ENCODE measurements around the gene FGF7.
"Not testable (repeated sequence)": the region's sequence is repeated elsewhere in the genome, so short reads cannot be mapped to it uniquely, and the experiment has no call there.

FGF7 gene

DNA sequence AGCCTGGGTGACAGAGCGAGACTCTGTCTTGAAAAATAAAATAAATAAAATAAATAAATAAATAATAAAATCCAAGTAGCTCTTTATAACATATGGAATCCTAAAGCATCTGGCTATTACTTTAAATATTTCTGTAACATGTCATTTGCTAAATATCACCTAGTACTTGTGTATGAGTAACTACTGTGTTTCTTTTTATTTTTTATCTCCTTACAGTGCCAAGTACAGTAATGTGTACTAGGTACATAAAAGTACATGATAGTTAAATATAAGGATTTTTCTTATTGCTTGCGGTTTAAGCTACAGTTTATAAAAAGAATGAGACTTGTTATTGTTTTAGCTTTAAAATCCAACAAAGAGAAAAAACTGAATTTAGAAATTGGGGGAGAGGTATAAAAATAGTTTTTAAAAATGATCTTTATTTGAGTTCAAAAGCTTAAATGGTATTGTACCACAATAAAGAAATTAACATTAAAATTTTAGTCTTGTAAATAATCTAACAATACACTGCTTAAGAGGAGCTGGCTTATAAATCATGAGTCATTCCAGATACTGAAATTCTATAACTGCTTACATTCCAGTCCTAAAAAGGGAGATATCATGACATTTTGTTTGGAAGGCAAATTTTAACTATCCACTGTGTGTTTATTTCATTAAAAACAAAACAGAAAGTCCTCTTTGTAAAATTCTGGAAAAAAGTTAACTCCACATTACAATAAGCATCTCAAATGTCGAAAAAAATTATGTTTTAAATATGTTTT, 73.1 kb downstream of the FGF7 start:
- DNase-seq: no peak

GRCh38 chr15:49501586-49501985, 78.5 kb downstream of the FGF7 start:
- no peak for DNase-seq

DNA sequence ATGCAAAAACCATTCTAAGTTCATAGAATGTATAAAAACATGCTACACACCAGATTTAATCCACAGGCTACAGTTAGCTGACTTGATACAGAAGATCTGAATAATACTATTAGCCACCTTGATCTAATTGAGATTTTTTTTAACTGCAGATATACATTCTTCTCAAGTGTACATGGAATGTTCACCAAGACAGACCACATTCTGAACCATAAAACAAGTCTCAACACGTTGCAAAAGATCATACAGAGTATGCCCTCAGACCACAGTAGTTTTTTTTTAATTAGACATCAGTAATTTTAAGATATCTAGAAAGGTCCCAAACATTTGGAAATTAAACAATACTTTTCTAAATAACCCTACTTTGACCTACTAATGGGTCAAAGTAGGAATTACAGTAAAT, 83.3 kb downstream of the FGF7 start:
- DNase-seq: no peak

DNA sequence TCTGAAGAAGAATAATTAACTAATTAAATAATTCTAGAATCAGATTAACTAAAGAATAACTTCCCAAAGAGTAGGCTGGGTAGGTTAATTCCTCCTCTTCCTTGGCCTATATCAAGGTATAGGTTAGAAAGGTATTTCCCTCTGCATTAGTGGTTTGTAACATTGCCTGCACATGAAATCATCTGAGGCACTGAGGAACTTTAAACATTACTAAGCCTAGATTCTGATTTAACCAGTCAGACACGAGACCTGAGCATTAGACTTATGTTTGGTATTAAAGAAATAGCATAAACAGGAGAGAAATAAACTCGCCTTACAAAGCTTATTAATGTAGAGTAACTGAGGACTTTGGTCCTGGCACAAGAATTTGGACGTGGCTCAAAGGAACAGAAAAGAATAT, 84.2 kb downstream of the FGF7 start:
- DNase-seq: no peak

DNA sequence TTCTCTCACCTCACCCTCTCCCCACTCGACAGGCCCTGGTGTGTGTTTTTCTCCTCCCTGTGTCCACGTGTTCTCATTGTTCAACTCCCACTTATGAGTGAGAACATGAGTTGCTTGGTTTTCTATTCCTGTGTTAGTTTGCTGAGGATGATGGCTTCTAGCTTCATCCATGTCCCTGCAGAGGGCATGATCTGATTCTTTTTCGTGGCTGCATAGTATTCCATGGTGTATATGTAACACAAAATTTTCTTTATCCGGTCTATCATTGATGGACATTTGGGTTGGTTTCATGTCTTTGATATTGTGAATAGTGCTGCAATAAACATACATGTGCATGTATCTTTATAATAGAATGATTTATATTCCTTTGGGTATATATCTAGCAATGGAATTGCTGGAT, 89.7 kb downstream of the FGF7 start:
- DNase-seq: not testable (repeated sequence)

DNA sequence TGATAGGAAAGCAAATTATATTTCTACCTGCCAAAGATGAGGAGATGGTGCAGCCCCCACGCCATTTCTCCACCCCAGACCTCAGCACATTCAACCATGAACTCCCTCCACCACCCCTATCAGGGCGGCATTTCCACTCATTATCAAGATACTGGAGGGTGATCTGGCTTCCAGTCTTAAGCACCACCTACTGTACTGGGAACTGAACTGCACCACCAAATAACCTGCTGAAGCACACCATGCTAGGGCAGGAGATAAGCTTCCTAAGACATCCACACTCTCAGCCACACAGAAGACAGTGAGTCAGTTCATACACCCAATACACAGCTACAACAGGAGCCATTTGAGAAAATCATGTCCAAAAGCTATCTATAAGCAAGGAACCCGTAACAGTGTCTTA, 98.8 kb downstream of the FGF7 start:
- DNase-seq: no peak

- no peak for DNase-seq
Measured at GRCh38 chr15:49528289-49528688, 105.2 kb downstream of the FGF7 start.

DNA sequence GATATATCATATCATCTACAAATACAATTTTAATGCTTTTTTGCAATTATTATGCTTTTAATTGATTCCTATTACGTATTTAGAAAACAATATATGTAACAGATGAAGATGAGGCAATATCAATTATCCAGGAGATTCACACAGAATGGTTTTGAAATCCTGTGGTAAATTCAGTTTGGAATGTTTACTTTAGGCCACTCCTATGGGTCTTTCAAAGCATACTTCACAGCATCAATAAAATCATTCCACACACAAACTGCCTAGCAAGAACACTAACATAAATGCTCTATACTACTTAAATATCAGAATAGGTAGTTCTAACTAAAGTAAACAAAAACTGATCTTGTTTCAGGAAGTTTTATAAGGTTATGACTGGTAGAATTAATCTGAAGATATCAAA, 107.0 kb downstream of the FGF7 start:
- no peak for DNase-seq
